Right lobe of liver (tissue), 6 donors: ENCODE data around the gene CCDC170. TPM values are rescaled to one million over a fixed set of nuclear protein-coding genes. Genes with fewer than 3 reads are reported as not detected.
"Not testable (repeated sequence)": the region's sequence is repeated elsewhere in the genome, so short reads cannot be mapped to it uniquely, and the experiment has no call there.

Source experiments
- ATAC-seq, 4 donors: fragments of 200-7000 bp; cut with Tn5 transposase; one replicate each; pipeline ENCODE4 v1.9.1; 2020; ENCODE audit warnings: mild to moderate bottlenecking in 4 of 4, moderate library complexity in 4 of 4
- DNase-seq, 3 donors: peaks; one replicate each; pipeline ENCODE4 v3.0.0-alpha.2; 2020
- H3K27ac ChIP-seq, 3 donors: fragments of 200-600 bp; one replicate each; pipeline ENCODE4 v1.8.0; 2022
- H3K27me3 ChIP-seq, 2 donors: fragments of 200-600 bp; one replicate each; pipeline ENCODE4 v1.8.0; 2022
- H3K36me3 ChIP-seq, 4 donors: fragments of 200-600 bp; sonication (generic) in 1 of 4; one replicate each; pipeline versions ENCODE4 v1.5.1 to v1.8.0; 2017 to 2022; ENCODE audit warnings: control low read depth in 1 of 4
- H3K4me1 ChIP-seq, 4 donors: fragments of 200-600 bp; sonication (generic) in 1 of 4; one replicate each; pipeline versions ENCODE4 v1.5.1 to v1.8.0; 2017 to 2022; ENCODE audit warnings: control low read depth in 1 of 4
- H3K4me3 ChIP-seq, 3 donors: fragments of 200-600 bp; one replicate each; pipeline ENCODE4 v1.8.0; 2022
- H3K9me3 ChIP-seq, 4 donors: fragments of 200-600 bp; sonication (generic) in 1 of 4; one replicate each; pipeline versions ENCODE4 v1.5.1 to v1.8.0; 2017 to 2022; ENCODE audit warnings: control low read depth in 1 of 4
- POLR2A ChIP-seq: fragments of 450-650 bp; IDR thresholded peaks from one replicate; pipeline ENCODE4 v1.6.1; 2017; ENCODE audit warnings: antibody characterized with exemption, mild to moderate bottlenecking
- WGBS: methylation state at CpG from one replicate; pipeline ENCODE4 v1.1.6; 2018; ENCODE audit warnings: low coverage, low lambda C conversion rate; ENCODE audit not compliant: insufficient coverage; ENCODE audit errors: missing lambda C conversion rate; 5-methylcytosine and 5-hydroxymethylcytosine counted together
- intact Hi-C, 2 donors: fragments of 100-400 bp; cut with DNase I; formaldehyde crosslinking; loops; one replicate each; pipeline versions ENCODE4 v1.11.2 to v1.14.1; 2022
- total RNA-seq, 6 experiments: library from RNA; depleted of rRNA in 2 of 6; stranded (reverse); fragments of >200 nt in 2 of 6; fragmentation: NEBNext Ultra II Directional in 3 of 6; extraction: Animal tissue kit (Norgen Biotek cat#: 25700) in 3 of 6; gene quantifications; one replicate each; pipeline versions ENCODE4 v1.1.0 to v1.2.4, GENCODE V29; 2016 to 2023
- TF ChIP-seq, protein P1 (sequence below), 4 donors: fragments of 200-600 bp in 3 of 4; fragments of 450-650 bp in 1 of 4; IDR thresholded peaks; one replicate each; pipeline versions ENCODE4 v1.5.1 to v1.8.0; 2016 to 2022; ENCODE audit warnings: antibody characterized with exemption in 4 of 4, mild to moderate bottlenecking in 2 of 4
- donor health status: DM: no; HTN: yes; CAD: no.
- donor health status: DM: no; HTN: no; CAD: no.
- donor health status: DM: no; HTN: no; CAD: no.
- donor health status: DM: no; HTN: yes; CAD: no.
- donor health status: DM: no; HTN: yes; CAD: no.

Gene CCDC170
- total RNA-seq, 6 experiments from 2014 or later = 0.31 to 0.93 (median 0.55) TPM

DNA sequence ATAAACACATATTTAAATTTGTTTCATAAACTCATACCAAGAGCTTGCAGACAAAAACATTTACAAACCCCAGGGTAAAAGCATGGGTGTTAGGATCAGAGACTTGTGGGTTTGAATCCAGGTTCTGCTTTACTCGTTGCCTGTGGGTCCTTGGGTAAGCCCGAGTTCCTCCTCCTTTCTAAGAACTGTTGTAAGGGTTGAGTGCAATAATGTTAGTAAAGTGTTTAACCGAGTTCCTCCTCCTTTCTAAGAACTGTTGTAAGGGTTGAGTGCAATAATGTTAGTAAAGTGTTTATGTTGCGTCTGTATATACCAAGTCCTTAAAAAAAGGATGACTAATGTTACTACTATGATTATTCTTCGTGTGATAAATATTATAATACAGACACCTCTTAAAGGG lies 18.7 kb downstream of the CCDC170 start:
- 64% methylated on average over 5 of the region's 5 CpGs for WGBS
- no peaks in the 10 kb centered on the region for H3K9me3 ChIP-seq
- intact Hi-C loops = no loop called here
- ATAC-seq (peak in 2 of 4 donors; percentile 56 to 61), DNase-seq (no peak)
- no peak overlapping the region for H3K27ac ChIP-seq
- TF ChIP-seq, protein P1, sequence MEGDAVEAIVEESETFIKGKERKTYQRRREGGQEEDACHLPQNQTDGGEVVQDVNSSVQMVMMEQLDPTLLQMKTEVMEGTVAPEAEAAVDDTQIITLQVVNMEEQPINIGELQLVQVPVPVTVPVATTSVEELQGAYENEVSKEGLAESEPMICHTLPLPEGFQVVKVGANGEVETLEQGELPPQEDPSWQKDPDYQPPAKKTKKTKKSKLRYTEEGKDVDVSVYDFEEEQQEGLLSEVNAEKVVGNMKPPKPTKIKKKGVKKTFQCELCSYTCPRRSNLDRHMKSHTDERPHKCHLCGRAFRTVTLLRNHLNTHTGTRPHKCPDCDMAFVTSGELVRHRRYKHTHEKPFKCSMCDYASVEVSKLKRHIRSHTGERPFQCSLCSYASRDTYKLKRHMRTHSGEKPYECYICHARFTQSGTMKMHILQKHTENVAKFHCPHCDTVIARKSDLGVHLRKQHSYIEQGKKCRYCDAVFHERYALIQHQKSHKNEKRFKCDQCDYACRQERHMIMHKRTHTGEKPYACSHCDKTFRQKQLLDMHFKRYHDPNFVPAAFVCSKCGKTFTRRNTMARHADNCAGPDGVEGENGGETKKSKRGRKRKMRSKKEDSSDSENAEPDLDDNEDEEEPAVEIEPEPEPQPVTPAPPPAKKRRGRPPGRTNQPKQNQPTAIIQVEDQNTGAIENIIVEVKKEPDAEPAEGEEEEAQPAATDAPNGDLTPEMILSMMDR (IDR thresholded peaks at IDR 0.05) = no peak
- TF ChIP-seq POLR2A = no peak
- no peaks in the 10 kb centered on the region for H3K27me3 ChIP-seq
- H3K4me3 ChIP-seq = no peak overlapping the region
- no peaks in the 10 kb centered on the region for H3K4me1 ChIP-seq
- no peaks in the 10 kb centered on the region for H3K36me3 ChIP-seq

DNA sequence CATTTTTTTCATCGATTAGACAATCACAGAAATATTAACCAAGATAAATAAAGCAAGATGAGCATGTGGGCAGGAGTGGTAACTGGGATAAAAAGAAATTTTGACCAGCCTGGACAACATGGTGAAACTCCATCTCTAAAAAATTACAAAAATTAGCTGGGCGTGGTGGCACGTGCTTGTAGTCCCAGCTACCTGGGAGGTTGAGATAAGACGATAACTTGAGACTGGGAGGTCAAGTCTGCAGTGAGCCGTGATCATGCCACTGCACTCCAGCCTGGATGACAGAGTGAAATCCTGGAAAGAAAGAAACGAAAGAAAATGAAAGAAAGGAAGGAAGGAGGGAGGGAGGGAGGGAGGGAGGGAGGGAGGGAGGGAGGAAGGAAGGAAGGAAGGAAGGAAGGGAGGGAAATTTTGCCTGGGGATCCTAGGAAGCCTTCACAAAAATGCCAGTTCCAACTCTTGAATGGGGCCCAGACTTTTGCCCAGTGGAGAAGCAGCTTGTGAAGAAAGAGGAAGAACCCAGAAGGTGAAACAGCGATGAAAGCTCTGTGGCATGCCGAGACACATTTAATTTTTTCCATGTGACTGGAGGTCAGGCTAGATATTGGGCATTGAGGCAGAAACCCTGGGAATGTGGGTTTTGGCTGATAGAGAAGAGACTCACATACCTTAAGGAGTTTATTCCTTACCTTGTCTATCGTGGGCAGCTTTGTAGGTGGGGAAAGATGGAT lies 20.3 kb downstream of the CCDC170 start:
- WGBS = 71% methylated on average over 8 of the region's 9 CpGs
- ATAC-seq (no peak), DNase-seq (no peak)
- Histone ChIP-seq H3K27me3 (no peaks in the 10 kb centered on the region), H3K9me3 (no peaks in the 10 kb centered on the region), H3K4me1 (no peaks in the 10 kb centered on the region), H3K4me3 (no peak overlapping the region), H3K27ac (no peak overlapping the region), H3K36me3 (no peaks in the 10 kb centered on the region)
- no peak for TF ChIP-seq POLR2A
- TF ChIP-seq, protein P1 (IDR thresholded peaks at IDR 0.05) = no peak
- intact Hi-C loops = no loop called here

DNA sequence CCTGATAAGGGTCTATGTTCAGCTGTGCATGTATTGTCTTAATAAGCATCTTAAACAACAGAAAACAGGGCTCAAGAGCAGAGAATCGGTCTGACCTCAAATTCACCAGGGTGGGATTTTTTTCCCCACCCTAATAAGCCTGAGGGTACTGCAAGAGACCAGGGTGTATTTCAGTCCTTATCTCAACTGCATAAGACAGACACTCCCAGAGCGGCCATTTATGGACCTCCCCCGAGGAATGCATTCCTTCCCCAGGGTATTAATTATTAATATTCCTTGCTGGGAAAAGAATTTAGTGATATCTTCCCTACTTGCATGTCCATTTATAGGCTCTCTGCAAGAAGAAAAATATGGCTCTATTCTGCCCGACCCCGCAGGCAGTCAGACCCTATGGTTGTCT lies 25.2 kb downstream of the CCDC170 start:
- WGBS = 80% methylated on average over 5 of the region's 5 CpGs
- H3K4me3 ChIP-seq, H3K27me3 ChIP-seq, H3K4me1 ChIP-seq, H3K27ac ChIP-seq, intact Hi-C loops, DNase-seq, H3K36me3 ChIP-seq, ATAC-seq, H3K9me3 ChIP-seq: not testable (repeated sequence)

DNA sequence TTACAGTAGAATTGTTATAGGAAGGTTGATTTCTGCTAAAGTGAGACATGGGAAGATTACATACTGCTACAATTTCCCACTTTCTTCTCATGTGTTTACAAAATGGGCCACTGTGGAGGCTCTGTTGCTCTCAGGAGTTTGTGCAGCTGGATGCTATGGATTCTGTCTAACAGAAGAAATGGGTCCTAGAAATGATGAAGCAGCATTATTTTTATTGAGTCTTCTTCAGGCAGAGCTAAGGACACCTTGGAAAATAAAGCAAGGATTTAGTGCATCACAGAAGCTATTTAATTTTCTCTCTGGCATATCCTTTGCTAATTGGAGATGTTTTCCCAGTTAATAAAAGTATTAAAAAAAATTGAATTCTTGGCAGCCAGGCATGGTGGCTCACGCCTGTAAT lies 29.2 kb downstream of the CCDC170 start:
- WGBS = 67% methylated on average over 1 of the region's 1 CpG
- no peak overlapping the region for H3K4me3 ChIP-seq
- H3K4me1 ChIP-seq = no peaks in the 10 kb centered on the region
- TF ChIP-seq POLR2A = no peak
- TF ChIP-seq, protein P1 (IDR thresholded peaks at IDR 0.05) = no peak
- intact Hi-C loops = no loop called here
- DNase-seq (no peak), ATAC-seq (no peak)
- no peaks in the 10 kb centered on the region for H3K9me3 ChIP-seq
- no peaks in the 10 kb centered on the region for H3K27me3 ChIP-seq
- H3K36me3 ChIP-seq = no peaks in the 10 kb centered on the region
- H3K27ac ChIP-seq = no peak overlapping the region

DNA sequence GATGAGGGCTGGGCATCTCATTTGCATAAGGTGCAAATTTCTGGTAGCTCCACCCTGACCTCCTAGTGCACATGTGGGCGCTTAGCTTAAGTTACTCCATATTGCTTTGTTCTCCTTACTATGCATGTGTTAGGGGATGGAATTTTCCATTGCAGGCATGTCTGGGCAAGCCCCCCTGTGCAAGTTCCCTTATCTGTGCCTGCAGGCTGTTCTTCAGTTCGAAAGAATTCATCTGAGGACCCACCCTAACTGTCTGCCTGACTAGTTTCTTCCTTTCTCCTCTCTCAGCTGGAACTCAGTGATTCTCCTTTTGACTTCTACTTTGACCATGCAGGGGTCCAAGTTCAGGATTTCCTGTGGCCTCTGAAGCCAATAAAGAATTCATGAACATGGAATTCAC lies 30.2 kb downstream of the CCDC170 start:
- 56% methylated on average over 1 of the region's 2 CpGs for WGBS
- Histone ChIP-seq H3K4me3 (no peak overlapping the region), H3K36me3 (no peaks in the 10 kb centered on the region), H3K9me3 (no peaks in the 10 kb centered on the region), H3K4me1 (no peaks in the 10 kb centered on the region), H3K27ac (no peak overlapping the region), H3K27me3 (no peaks in the 10 kb centered on the region)
- intact Hi-C loops = no loop called here
- ATAC-seq (no peak), DNase-seq (no peak)
- TF ChIP-seq, protein P1 (IDR thresholded peaks at IDR 0.05) = no peak
- no peak for TF ChIP-seq POLR2A
